Measurements from ENCODE around the gene SUFU.

SUFU gene

DNA sequence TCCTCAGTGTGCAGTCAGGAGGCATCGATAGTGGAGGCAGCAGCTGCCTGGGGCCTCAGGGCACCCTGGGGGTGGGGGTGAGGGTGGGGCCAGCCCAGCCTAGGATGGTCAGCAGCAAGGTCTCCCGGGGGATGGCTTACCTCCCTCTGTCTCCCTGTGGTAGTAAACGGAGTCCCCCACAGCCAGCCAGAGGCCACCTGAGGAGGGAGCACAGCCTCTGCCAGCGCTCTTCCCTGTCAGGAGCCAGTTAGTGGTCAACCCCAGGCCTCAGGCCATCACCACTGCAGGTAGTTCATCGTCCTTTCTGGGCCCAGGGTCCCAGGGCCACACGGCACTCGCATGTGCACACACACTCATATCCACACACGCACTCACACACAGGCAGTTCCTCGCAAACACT is 23.4 kb upstream of the SUFU start:
- H3K4me3 ChIP-seq (ENCODE audit: low read depth, low read length): no peak overlapping the region
- no peak for DNase-seq (ENCODE audit: low read depth)
- TF ChIP-seq, protein P1, sequence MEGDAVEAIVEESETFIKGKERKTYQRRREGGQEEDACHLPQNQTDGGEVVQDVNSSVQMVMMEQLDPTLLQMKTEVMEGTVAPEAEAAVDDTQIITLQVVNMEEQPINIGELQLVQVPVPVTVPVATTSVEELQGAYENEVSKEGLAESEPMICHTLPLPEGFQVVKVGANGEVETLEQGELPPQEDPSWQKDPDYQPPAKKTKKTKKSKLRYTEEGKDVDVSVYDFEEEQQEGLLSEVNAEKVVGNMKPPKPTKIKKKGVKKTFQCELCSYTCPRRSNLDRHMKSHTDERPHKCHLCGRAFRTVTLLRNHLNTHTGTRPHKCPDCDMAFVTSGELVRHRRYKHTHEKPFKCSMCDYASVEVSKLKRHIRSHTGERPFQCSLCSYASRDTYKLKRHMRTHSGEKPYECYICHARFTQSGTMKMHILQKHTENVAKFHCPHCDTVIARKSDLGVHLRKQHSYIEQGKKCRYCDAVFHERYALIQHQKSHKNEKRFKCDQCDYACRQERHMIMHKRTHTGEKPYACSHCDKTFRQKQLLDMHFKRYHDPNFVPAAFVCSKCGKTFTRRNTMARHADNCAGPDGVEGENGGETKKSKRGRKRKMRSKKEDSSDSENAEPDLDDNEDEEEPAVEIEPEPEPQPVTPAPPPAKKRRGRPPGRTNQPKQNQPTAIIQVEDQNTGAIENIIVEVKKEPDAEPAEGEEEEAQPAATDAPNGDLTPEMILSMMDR (IDR thresholded peaks at IDR 0.05; ENCODE audit: insufficient read depth, low read depth, low read length, missing control alignments): no peak

DNA sequence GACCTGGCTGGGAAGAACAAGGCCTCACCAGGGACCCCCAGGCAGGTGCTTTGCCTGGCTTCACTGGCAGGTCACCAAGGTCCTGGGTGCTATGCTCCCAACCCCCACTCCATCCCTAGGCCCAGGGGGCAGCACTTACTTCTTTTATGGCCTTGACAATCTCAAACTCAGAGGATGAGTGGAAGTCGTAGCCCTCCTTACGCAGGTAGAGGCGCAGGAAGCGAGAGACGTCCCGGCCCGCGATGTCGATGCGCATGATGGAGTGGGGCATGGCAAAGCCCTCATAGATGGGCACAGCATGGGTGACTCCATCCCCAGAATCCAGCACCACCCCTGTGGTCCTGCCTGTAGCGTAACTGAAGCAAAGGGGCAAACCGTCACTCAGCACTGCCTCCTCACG is 19.8 kb upstream of the SUFU start:
- no peak for DNase-seq (ENCODE audit: low read depth)
- no peak overlapping the region for H3K4me3 ChIP-seq (ENCODE audit: low read depth, low read length)
- TF ChIP-seq, protein P1 (IDR thresholded peaks at IDR 0.05; ENCODE audit: insufficient read depth, low read depth, low read length, missing control alignments): no peak

DNA sequence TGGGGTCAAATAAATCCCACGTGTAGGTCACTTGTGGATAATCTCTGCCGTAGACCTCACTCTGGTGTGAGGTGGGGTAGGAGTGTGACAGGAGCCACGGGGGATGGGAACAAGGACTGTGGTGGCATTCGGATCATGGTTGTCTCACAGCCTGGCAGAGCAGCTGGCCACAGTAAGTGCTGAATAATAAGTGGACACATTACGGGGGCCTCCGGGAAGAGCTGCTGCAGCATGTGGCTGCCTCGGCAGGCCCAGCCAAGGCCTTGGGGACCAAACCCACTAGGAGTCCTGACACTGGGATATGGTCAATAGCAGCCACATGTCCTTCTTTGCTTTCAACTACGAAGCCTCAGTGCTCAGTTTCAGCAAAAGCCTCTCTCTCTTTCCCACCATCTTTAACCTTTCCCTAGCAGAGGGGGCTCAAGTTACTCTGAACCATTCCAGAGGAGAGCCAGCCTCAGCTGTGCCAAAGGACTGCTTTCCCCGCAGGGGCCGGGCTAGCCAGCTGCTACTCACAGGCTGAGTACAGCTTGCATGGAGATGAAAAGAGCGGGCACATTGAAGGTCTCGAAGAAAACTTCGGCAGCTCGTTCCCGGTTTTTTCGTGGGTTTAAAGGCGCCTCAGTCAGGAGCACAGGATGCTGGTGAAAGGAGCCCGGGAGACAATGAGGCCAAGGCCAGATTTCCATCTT is 18.5 kb upstream of the SUFU start:
- TF ChIP-seq, protein P1 (IDR thresholded peaks at IDR 0.05; ENCODE audit: insufficient read depth, low read depth, low read length, missing control alignments): no peak
- DNase-seq (ENCODE audit: low read depth): no peak
- H3K4me3 ChIP-seq (ENCODE audit: low read depth, low read length): no peak overlapping the region

DNA sequence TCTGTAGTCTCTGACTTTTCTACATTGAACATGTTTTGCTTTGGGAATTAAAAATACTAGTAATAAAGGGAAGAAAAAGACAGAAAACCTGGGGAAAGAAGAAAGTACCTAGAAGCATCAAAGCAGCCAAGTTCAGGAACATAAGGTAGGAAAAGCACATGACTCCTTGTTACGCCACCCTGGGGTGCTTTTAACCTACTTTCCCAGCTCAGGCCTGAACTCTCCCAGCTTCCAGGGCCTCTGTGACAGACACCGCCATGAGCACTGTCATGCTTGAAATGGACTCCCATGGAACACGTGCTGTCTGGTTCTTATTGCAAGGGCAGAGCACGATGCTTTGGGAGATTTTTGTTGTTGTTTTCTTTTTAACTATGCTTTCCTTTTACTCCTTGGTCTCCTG is 12.6 kb upstream of the SUFU start:
- H3K4me3 ChIP-seq (ENCODE audit: low read depth, low read length): no peak overlapping the region
- TF ChIP-seq, protein P1 (IDR thresholded peaks at IDR 0.05; ENCODE audit: insufficient read depth, low read depth, low read length, missing control alignments): no peak
- DNase-seq (ENCODE audit: low read depth): no peak

DNA sequence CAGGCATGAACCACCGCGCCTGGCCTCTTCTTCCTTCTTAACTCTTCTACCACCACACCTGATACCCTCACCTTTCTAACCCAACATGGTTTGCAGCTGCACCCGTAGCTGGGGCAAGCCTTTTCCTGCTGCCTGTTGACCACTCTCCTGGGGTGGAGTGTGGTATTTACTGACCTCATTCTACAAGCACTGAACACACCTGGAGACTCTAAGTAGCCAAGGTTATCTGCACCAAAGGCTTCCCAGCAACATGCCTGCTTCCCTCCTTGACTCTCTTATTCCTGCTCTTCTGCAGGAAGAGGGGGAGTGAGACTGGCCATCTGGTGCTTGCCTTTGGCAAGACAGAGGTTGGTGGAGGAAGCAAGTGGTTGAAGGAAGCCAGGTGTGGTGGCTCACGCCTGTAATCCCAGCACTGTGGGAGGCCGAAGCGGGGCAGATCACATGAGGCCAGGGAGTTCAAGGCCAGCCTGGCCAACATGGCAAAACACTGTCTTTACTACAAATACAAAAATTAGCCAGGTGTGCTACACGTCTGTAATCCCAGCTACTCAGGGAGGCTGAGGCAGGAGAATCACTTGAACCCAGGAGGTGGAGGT is 11.3 kb upstream of the SUFU start:
- no peak for DNase-seq (ENCODE audit: low read depth)
- TF ChIP-seq, protein P1 (IDR thresholded peaks at IDR 0.05; ENCODE audit: insufficient read depth, low read depth, low read length, missing control alignments): no peak
- no peak overlapping the region for H3K4me3 ChIP-seq (ENCODE audit: low read depth, low read length)

DNA sequence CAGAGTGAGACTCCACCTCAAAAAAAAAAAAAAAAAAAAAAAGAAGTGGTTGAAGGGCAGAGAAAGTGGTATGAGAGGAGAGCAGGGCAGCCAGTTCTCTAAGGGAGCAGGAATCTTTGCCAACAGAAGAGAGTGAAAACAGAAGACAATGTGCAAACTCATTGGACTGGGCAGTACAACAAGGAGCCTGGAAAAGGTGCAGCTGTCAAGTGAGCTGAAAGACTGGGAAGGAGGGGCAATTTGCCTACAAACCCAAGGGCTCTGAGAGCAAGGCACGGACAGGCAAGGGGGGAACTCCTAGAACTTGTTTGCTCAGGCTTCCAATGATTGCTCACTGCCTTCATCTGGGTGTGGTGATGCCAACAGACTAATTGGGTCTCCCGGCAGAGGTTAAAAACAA is 10.8 kb upstream of the SUFU start:
- no peak for DNase-seq (ENCODE audit: low read depth)
- no peak overlapping the region for H3K4me3 ChIP-seq (ENCODE audit: low read depth, low read length)
- TF ChIP-seq, protein P1 (IDR thresholded peaks at IDR 0.05; ENCODE audit: insufficient read depth, low read depth, low read length, missing control alignments): no peak

DNA sequence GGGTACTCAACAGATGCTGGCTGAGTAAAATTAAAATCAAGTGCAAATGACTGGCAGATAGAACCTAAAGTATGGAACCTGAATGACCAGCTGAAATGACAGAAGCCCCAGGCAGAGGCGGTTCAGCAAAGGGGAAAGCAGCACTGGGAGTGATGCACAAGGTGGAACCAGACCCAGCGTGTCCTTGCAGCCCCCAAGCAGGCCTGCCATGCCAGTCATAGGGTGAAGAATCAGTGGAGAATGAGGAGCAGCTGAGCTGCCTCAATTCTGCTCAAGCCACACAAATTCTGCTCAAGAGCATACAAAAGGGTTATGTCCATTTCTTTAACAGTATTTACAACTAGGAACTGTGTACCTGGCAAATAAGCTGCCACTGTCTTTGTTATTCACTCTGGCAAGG is 10.0 kb upstream of the SUFU start:
- DNase-seq (ENCODE audit: low read depth): no peak
- H3K4me3 ChIP-seq (ENCODE audit: low read depth, low read length): no peak overlapping the region
- TF ChIP-seq, protein P1 (IDR thresholded peaks at IDR 0.05; ENCODE audit: insufficient read depth, low read depth, low read length, missing control alignments): no peak
